Breast epithelium (tissue), 4 donors: ENCODE measurements around the gene MAFB. TPM values are rescaled to one million over a fixed set of nuclear protein-coding genes. Genes with fewer than 3 reads are reported as not detected.

Source experiments
- DNase-seq, 2 donors: peaks; one replicate each; pipeline ENCODE4 v3.0.0-alpha.2; 2019; ENCODE audit warnings: low spot score in 2 of 2
- H3K27ac ChIP-seq, 2 donors: fragments of 200-600 bp; sonication (generic) in 1 of 2; one replicate each; pipeline ENCODE4 v1.5.1; 2016 to 2019; ENCODE audit warnings: mild to moderate bottlenecking in 1 of 2
- H3K27me3 ChIP-seq, 2 donors: fragments of 200-600 bp; sonication (generic) in 1 of 2; one replicate each; pipeline versions ENCODE4 v1.5.1 to v1.6.0; 2017 to 2019; ENCODE audit warnings: control low read depth in 1 of 2, mild to moderate bottlenecking in 1 of 2
- H3K36me3 ChIP-seq: fragments of 200-600 bp; one replicate; pipeline ENCODE4 v1.5.1; 2019
- H3K4me1 ChIP-seq, 2 donors: fragments of 200-600 bp; sonication (generic); one replicate each; pipeline ENCODE4 v1.5.1; 2016 to 2019; ENCODE audit warnings: control low read depth in 1 of 2
- H3K4me3 ChIP-seq, 3 donors: fragments of 200-600 bp; sonication (generic); 1 replicate in 2 of 3; 2 replicates in 1 of 3; pipeline ENCODE4 v1.5.1; 2016 to 2019; ENCODE audit warnings: mild to moderate bottlenecking in 3 of 3, moderate library complexity in 2 of 3
- H3K9me3 ChIP-seq, 2 donors: fragments of 200-600 bp; sonication (generic) in 1 of 2; one replicate each; pipeline ENCODE4 v1.5.1; 2016 to 2019; ENCODE audit warnings: control low read depth in 1 of 2
- POLR2A ChIP-seq: fragments of 450-650 bp; IDR thresholded peaks from one replicate; pipeline ENCODE4 v1.6.1; 2016; ENCODE audit warnings: antibody characterized with exemption, mild to moderate bottlenecking, moderate library complexity
- POLR2AphosphoS5 ChIP-seq, 3 donors: sonication (generic); formaldehyde crosslinking; IDR thresholded peaks; one replicate each; pipeline ENCODE4 v1.6.1; 2017; ENCODE audit warnings: antibody characterized with exemption in 3 of 3
- intact Hi-C: fragments of 100-400 bp; cut with DNase I; formaldehyde crosslinking; loops from one replicate; pipeline ENCODE4 v1.15.1; 2023; ENCODE audit warnings: low total_unique reads
- total RNA-seq, 3 donors: library from RNA; depleted of rRNA; stranded (reverse); fragments of >200 nt; gene quantifications; one replicate each; pipeline ENCODE4 v1.1.0, GENCODE V29; 2016
- TF ChIP-seq, protein P1 (sequence below), 3 donors: fragments of 450-650 bp; IDR thresholded peaks; one replicate each; pipeline ENCODE4 v1.5.1; 2016 to 2017; ENCODE audit warnings: antibody characterized with exemption in 3 of 3, mild to moderate bottlenecking in 3 of 3, moderate library complexity in 3 of 3

MAFB gene
- total RNA-seq, 3 donors from 2014 or later: 39.0 to 148 (median 43.9) TPM

DNA sequence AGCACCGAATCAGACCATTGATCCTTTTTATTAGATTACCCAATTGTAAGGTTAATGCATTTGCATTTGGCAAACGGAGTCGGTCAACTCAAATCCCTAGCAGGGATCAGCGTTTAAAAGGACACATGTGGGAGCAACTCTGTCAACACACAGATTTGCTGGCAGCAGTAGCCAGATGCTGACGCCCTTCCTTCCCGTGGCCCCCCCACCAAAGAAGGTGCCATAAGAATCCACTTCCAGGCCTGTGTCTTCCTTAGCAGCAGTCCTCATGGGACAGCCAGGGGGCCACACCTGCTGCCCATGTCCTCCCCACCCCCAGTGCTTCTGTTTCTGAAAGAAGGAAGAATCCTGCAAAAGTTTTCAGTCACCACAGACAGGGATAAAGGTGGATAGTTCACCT, 24.5 kb upstream of the MAFB start:
- no peaks in the 10 kb centered on the region for H3K4me1 ChIP-seq
- no peak overlapping the region for H3K27ac ChIP-seq
- TF ChIP-seq POLR2A: no peak
- TF ChIP-seq, protein P1, sequence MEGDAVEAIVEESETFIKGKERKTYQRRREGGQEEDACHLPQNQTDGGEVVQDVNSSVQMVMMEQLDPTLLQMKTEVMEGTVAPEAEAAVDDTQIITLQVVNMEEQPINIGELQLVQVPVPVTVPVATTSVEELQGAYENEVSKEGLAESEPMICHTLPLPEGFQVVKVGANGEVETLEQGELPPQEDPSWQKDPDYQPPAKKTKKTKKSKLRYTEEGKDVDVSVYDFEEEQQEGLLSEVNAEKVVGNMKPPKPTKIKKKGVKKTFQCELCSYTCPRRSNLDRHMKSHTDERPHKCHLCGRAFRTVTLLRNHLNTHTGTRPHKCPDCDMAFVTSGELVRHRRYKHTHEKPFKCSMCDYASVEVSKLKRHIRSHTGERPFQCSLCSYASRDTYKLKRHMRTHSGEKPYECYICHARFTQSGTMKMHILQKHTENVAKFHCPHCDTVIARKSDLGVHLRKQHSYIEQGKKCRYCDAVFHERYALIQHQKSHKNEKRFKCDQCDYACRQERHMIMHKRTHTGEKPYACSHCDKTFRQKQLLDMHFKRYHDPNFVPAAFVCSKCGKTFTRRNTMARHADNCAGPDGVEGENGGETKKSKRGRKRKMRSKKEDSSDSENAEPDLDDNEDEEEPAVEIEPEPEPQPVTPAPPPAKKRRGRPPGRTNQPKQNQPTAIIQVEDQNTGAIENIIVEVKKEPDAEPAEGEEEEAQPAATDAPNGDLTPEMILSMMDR (IDR thresholded peaks at IDR 0.05): no peak
- no peak for TF ChIP-seq POLR2AphosphoS5 (IDR thresholded peaks at IDR 0.05)
- intact Hi-C loops: no loop called here
- H3K9me3 ChIP-seq: no peaks in the 10 kb centered on the region
- DNase-seq: no peak
- H3K4me3 ChIP-seq: no peak overlapping the region
- no peaks in the 10 kb centered on the region for H3K36me3 ChIP-seq
- no peaks in the 10 kb centered on the region for H3K27me3 ChIP-seq

- Histone ChIP-seq H3K4me3 (no peak overlapping the region), H3K27ac (no peak overlapping the region), H3K27me3 (no peaks in the 10 kb centered on the region), H3K9me3 (no peaks in the 10 kb centered on the region), H3K4me1 (no peaks in the 10 kb centered on the region), H3K36me3 (no peaks in the 10 kb centered on the region)
- DNase-seq: no peak
- TF ChIP-seq POLR2AphosphoS5 (IDR thresholded peaks at IDR 0.05): no peak
- TF ChIP-seq POLR2A: no peak
- TF ChIP-seq, protein P1 (IDR thresholded peaks at IDR 0.05): no peak
- intact Hi-C loops: no loop called here
Measured at GRCh38 chr20:40711079-40711478, 22.0 kb upstream of the MAFB start.

- Histone ChIP-seq H3K4me3 (no peak overlapping the region), H3K27me3 (no peaks in the 10 kb centered on the region), H3K4me1 (no peaks in the 10 kb centered on the region), H3K27ac (no peak overlapping the region), H3K36me3 (no peaks in the 10 kb centered on the region), H3K9me3 (no peaks in the 10 kb centered on the region)
- TF ChIP-seq POLR2A: no peak
- TF ChIP-seq, protein P1 (IDR thresholded peaks at IDR 0.05): no peak
- intact Hi-C loops: no loop called here
- no peak for DNase-seq
Measured at GRCh38 chr20:40710603-40711002, 21.6 kb upstream of the MAFB start.

DNA sequence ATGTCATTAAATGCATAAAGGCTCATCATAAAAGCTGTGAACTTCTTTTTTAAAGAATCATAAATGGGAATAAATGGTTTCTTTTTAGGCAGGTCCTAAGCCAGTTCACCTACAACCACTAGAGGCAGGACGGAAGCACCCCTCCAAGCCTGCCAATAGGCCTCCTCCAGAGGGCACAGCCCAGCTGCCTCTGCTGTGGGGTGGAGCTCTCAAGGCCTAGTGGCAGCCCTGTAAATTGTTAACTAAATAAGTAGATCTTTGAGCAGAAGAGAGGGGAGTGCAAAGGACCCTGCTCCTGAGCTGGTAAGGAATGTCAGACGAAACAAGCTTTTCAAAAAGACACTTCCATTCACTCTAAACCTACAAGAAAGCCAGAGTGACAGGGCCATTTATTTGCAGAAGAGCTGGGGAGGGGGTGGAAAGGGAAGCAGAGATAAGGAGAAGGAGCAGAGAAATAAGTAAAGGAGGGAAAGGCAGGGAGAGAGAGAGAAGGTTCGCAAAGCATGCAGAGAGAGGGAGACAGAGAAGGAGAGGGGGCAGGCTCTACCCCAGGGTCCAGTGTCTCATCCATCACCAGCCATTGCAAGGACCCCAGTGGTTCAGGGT, 18.0 kb upstream of the MAFB start:
- no peak for DNase-seq
- Histone ChIP-seq H3K9me3 (no peaks in the 10 kb centered on the region), H3K4me3 (no peak overlapping the region), H3K27me3 (no peaks in the 10 kb centered on the region), H3K27ac (no peak overlapping the region), H3K36me3 (no peaks in the 10 kb centered on the region), H3K4me1 (no peaks in the 10 kb centered on the region)
- intact Hi-C loops: no loop called here
- TF ChIP-seq, protein P1 (IDR thresholded peaks at IDR 0.05): no peak
- no peak for TF ChIP-seq POLR2AphosphoS5 (IDR thresholded peaks at IDR 0.05)
- no peak for TF ChIP-seq POLR2A

DNA sequence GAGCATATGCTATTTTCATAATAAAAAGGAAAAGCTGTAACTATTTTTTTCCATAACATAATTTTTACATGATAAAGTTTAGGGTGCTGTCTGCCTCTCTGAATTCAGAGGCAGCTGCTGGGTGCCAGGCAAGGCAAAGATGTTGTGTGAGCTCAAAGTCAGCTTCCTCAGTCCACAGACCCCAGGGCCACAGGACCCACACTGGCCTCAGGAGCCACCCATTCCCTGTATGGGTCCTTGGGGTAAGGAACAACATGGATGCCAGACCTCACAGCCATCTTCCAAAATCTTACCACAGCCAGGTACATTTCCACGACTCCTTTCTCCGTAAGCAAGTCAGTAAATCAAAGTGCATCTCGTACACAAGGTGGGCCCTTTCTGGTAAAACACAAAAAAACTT, 16.4 kb upstream of the MAFB start:
- TF ChIP-seq, protein P1 (IDR thresholded peaks at IDR 0.05): no peak
- no peak for TF ChIP-seq POLR2A
- no peak for TF ChIP-seq POLR2AphosphoS5 (IDR thresholded peaks at IDR 0.05)
- Histone ChIP-seq H3K9me3 (no peaks in the 10 kb centered on the region), H3K36me3 (no peaks in the 10 kb centered on the region), H3K4me3 (no peak overlapping the region), H3K27ac (no peak overlapping the region), H3K4me1 (no peaks in the 10 kb centered on the region), H3K27me3 (no peaks in the 10 kb centered on the region)
- no peak for DNase-seq
- intact Hi-C loops: no loop called here
